Choroid plexus epithelial cell (primary cell): ENCODE data around the gene NUDT4.

Experiments
- DNase-seq: peaks from one replicate; pipeline ENCODE4 v3.0.0-alpha.2; 2010; ENCODE audit warnings: low read depth
- H3K4me3 ChIP-seq: 2 replicates; pipeline ENCODE4 v1.5.1; 2011; ENCODE audit warnings: low read depth, mild to moderate bottlenecking, control low read depth, low read length, moderate library complexity
- CTCF ChIP-seq: conservative IDR thresholded peaks from 2 replicates; pipeline ENCODE4 v1.5.1; 2011; ENCODE audit warnings: low read depth, mild to moderate bottlenecking, control low read depth, inconsistent platforms, low read length, moderate library complexity

Gene NUDT4

GRCh38 chr12:93341409-93342049 is 36.2 kb upstream of the NUDT4 start:
- no peak for DNase-seq
- H3K4me3 ChIP-seq, result no peak overlapping the region
- no peak for TF ChIP-seq CTCF

- TF ChIP-seq CTCF, result no peak
- no peak overlapping the region for H3K4me3 ChIP-seq
- DNase-seq, result no peak
Measured at GRCh38 chr12:93347054-93347785, 30.5 kb upstream of the NUDT4 start.

- no peak for DNase-seq
- no peak overlapping the region for H3K4me3 ChIP-seq
- no peak for TF ChIP-seq CTCF
Measured at GRCh38 chr12:93348575-93349435, 28.9 kb upstream of the NUDT4 start.

- DNase-seq, result no peak
- no peak for TF ChIP-seq CTCF
- H3K4me3 ChIP-seq, result no peak overlapping the region
Measured at GRCh38 chr12:93351726-93352125, 26.0 kb upstream of the NUDT4 start.

GRCh38 chr12:93352321-93352720 is 25.4 kb upstream of the NUDT4 start:
- H3K4me3 ChIP-seq, result no peak overlapping the region
- no peak for TF ChIP-seq CTCF
- DNase-seq, result no peak

- no peak for TF ChIP-seq CTCF
- H3K4me3 ChIP-seq, result no peak overlapping the region
- DNase-seq, result no peak
Measured at GRCh38 chr12:93356214-93356613, 21.5 kb upstream of the NUDT4 start.
